K562 (cell line): ENCODE results near the gene MYO15A. TPM values are rescaled to one million over a fixed set of nuclear protein-coding genes. Genes with fewer than 3 reads are reported as not detected.

Experiments used
- ATAC-seq: fragments of 200-7000 bp; cut with Tn5 transposase; 3 replicates; pipeline ENCODE4 v1.9.1; 2020; ENCODE audit warnings: moderate library complexity
- BruUV-seq: library from RNA; stranded (reverse); fragments of 400-500 nt; replicated peaks from 2 replicates; lab custom pipeline; 2021; lab: Mats Ljungman, UMichigan
- CTCF ChIA-PET: fragments of 300-600 bp; formaldehyde crosslinking; extraction: SDS; loops from one replicate; lab custom pipeline; 2021; ENCODE audit warnings: low intra/inter-chr PET ratio; lab: Yijun Ruan, JAX
- POLR2A ChIA-PET: fragments of 300-600, 350-650 bp; sonication (Branson Sonifier 250); formaldehyde crosslinking; extraction: SDS; loops from one replicate; lab custom pipeline; 2021; ENCODE audit warnings: antibody characterized with exemption, inconsistent platforms; lab: Yijun Ruan, JAX
- DNase-seq, 4 experiments: peaks; one replicate each; pipeline versions ENCODE4 v3.0.0 to v3.0.0-alpha.2; 2011 to 2018; ENCODE audit warnings: low spot score in 3 of 4, mixed read lengths in 3 of 4; ENCODE audit errors: extremely low read depth in 1 of 4
- FAIRE-seq: peaks from 2 replicates; lab custom pipeline; 2011; peaks lifted over from hg19 to GRCh38; lab: Jason Lieb, UNC
- H2AFZ ChIP-seq: 2 replicates; pipeline ENCODE4 v1.6.0; 2011; ENCODE audit warnings: low read depth, low read length, control low read depth, inconsistent platforms
- H3K27ac ChIP-seq: fragments of 200-600 bp; 3 replicates; pipeline ENCODE4 v1.8.0; 2011; ENCODE audit warnings: low read depth, mild to moderate bottlenecking, control low read depth, inconsistent platforms, low read length, moderate library complexity, mixed read lengths; ENCODE audit errors: extremely low read depth
- H3K27me3 ChIP-seq, 2 experiments: fragments of 300-600 bp in 1 of 2; 2 replicates in 1 of 2; 3 replicates in 1 of 2; pipeline versions ENCODE4 v1.6.0 to v1.8.0; 2011; ENCODE audit warnings: inconsistent platforms in 2 of 2, low read length in 2 of 2, mild to moderate bottlenecking in 1 of 2, mixed read lengths in 1 of 2, moderate library complexity in 1 of 2; ENCODE audit not compliant: control insufficient read depth in 2 of 2, insufficient read depth in 2 of 2
- H3K36me3 ChIP-seq: fragments of 300-600 bp; 3 replicates; pipeline ENCODE4 v1.8.0; 2011; ENCODE audit warnings: mild to moderate bottlenecking, low read length, inconsistent platforms; ENCODE audit not compliant: control insufficient read depth, insufficient read depth
- H3K4me1 ChIP-seq, 2 experiments: fragments of 200-600 bp in 1 of 2; replicated peaks in 1 of 2; 2 replicates in 1 of 2; 3 replicates in 1 of 2; pipeline versions ENCODE4 v1.5.1 to v1.8.0; 2011; ENCODE audit warnings: inconsistent platforms in 2 of 2, low read length in 2 of 2, mild to moderate bottlenecking in 1 of 2, mixed read lengths in 1 of 2, moderate library complexity in 1 of 2; ENCODE audit not compliant: control insufficient read depth in 2 of 2, insufficient read depth in 2 of 2
- H3K4me2 ChIP-seq: 2 replicates; pipeline ENCODE4 v1.6.1; 2011; ENCODE audit warnings: low read length, control low read depth, inconsistent platforms, mixed read lengths; ENCODE audit not compliant: insufficient read depth
- H3K4me3 ChIP-seq: fragments of 200-600 bp; sonication (generic), shearing (Covaris generic); 2 replicates; pipeline ENCODE4 v1.5.1; 2016; ENCODE audit warnings: control low read depth, inconsistent platforms
- H3K79me2 ChIP-seq: fragments of 200-600 bp; 3 replicates; pipeline ENCODE4 v1.8.0; 2011; ENCODE audit warnings: low read length, inconsistent platforms; ENCODE audit not compliant: control insufficient read depth, insufficient read depth
- H3K9ac ChIP-seq, 2 experiments: 2 replicates each; pipeline versions ENCODE4 v1.6.0 to v1.6.1; 2011; ENCODE audit warnings: low read depth in 2 of 2, low read length in 2 of 2, control low read depth in 1 of 2, inconsistent platforms in 1 of 2, mild to moderate bottlenecking in 1 of 2, mixed read lengths in 1 of 2; ENCODE audit not compliant: insufficient read depth in 1 of 2
- H3K9me1 ChIP-seq: one replicate; pipeline ENCODE4 v1.6.0; 2011; ENCODE audit warnings: inconsistent platforms, mild to moderate bottlenecking, low read length, moderate library complexity; ENCODE audit not compliant: control insufficient read depth, insufficient read depth
- H3K9me3 ChIP-seq: replicated peaks from 2 replicates; pipeline ENCODE4 v1.5.1; 2011; ENCODE audit warnings: low read depth, low read length, inconsistent platforms; ENCODE audit not compliant: control insufficient read depth, insufficient read depth
- H4K20me1 ChIP-seq: replicated peaks from 2 replicates; pipeline ENCODE4 v1.6.1; 2011; ENCODE audit warnings: low read length, inconsistent platforms, mixed read lengths; ENCODE audit not compliant: control insufficient read depth, insufficient read depth
- CEBPZ ChIP-seq: fragments of 150-350 bp; IDR thresholded peaks from 2 replicates; pipeline ENCODE4 v1.6.1; 2014; ENCODE audit warnings: low read depth, mild to moderate bottlenecking, low read length, borderline replicate concordance
- CXXC5 ChIP-seq: fragments of 250-450 bp; sonication (Bioruptor Pico); IDR thresholded peaks from 2 replicates; pipeline ENCODE4 v1.8.0; 2022; ENCODE audit warnings: inconsistent platforms, mild to moderate bottlenecking, moderate library complexity
- DMBX1 ChIP-seq: fragments of 250-450 bp; sonication (Bioruptor Pico); IDR thresholded peaks from 2 replicates; pipeline ENCODE4 v1.8.0; 2022; ENCODE audit warnings: inconsistent platforms, mild to moderate bottlenecking, moderate library complexity, borderline replicate concordance
- DNMT1 ChIP-seq: fragments of 450-650 bp; IDR thresholded peaks from 2 replicates; pipeline ENCODE4 v1.6.1; 2016; ENCODE audit warnings: antibody characterized with exemption, mild to moderate bottlenecking
- ETV5 ChIP-seq: sonication (generic); formaldehyde crosslinking; IDR thresholded peaks from 2 replicates; pipeline ENCODE4 v1.4.0; 2020; ENCODE audit warnings: low read depth, mild to moderate bottlenecking, missing genetic modification reagents
- KLF1 ChIP-seq: fragments of 450-650 bp; IDR thresholded peaks from 2 replicates; pipeline ENCODE4 v1.6.1; 2016; ENCODE audit warnings: missing genetic modification characterization, missing compliant biosample characterization
- MTA2 ChIP-seq: fragments of 450-650 bp; IDR thresholded peaks from 2 replicates; pipeline ENCODE4 v1.6.1; 2016; ENCODE audit warnings: low read depth
- PHTF2 ChIP-seq: fragments of 250-450 bp; sonication (Bioruptor Pico); IDR thresholded peaks from 2 replicates; pipeline ENCODE4 v1.5.0; 2021; ENCODE audit warnings: mild to moderate bottlenecking
- PTRF ChIP-seq: fragments of 450-650 bp; IDR thresholded peaks from 2 replicates; pipeline ENCODE4 v1.6.1; 2016; ENCODE audit warnings: mild to moderate bottlenecking, missing genetic modification characterization, missing compliant biosample characterization
- SRSF9 ChIP-seq: fragments of 200-400 bp; formaldehyde crosslinking; IDR thresholded peaks from 2 replicates; pipeline ENCODE4 v1.6.1; 2017; ENCODE audit warnings: low read depth, low read length, borderline replicate concordance
- ZSCAN32 ChIP-seq: fragments of 450-650 bp; formaldehyde crosslinking; IDR thresholded peaks from 2 replicates; pipeline ENCODE4 v1.4.0; 2020; ENCODE audit warnings: mild to moderate bottlenecking, moderate library complexity
- WGBS: fragments of 100-300 bp; shearing (Covaris generic); methylation state at CpG from one replicate; pipeline ENCODE4 v1.1.6; 2016; ENCODE audit warnings: low coverage, mixed read lengths; ENCODE audit not compliant: insufficient coverage; ENCODE audit errors: missing lambda C conversion rate; 5-methylcytosine and 5-hydroxymethylcytosine counted together
- in situ Hi-C: fragments of 300-500 bp; cut with MboI; formaldehyde crosslinking; loops from 4 replicates; pipeline ENCODE4 v1.15.0; 2018; ENCODE audit warnings: inconsistent platforms, mixed read lengths
- intact Hi-C: fragments of 100-400 bp; cut with micrococcal nuclease; formaldehyde crosslinking; loops from 2 replicates; pipeline ENCODE4 v1.14.2; 2022
- polyA plus RNA-seq, 8 experiments: library from polyadenylated mRNA; depleted of rRNA in 4 of 8; stranded (reverse) in 5 of 8; unstranded in 3 of 8; fragments of >200 nt; fragmentation: Nextera tagmentation in 2 of 8; fragmentation: Illumina TruSeq in 1 of 8; extraction: Ambion mirVana in 2 of 8; extraction: Trizol in 1 of 8; gene quantifications; 2 replicates each; pipeline versions ENCODE4 v1.2.1 to v1.2.3, GENCODE V29; 2011 to 2014; ENCODE audit warnings: inconsistent platforms in 1 of 8, missing spikeins in 1 of 8
- total RNA-seq, 7 experiments: library from RNA; depleted of rRNA in 6 of 7; stranded (reverse); fragments of >200 nt in 6 of 7; fragmentation: Illumina TruSeq in 2 of 7; extraction: Trizol in 2 of 7; gene quantifications; 2 replicates each; pipeline versions ENCODE4 v1.2.1 to v1.2.3, GENCODE V29; 2011 to 2021; ENCODE audit warnings: low replicate concordance in 1 of 7
- TF ChIP-seq, protein P1 (sequence below): fragments of 200-800 bp; sonication (Bioruptor generic); IDR thresholded peaks from 2 replicates; pipeline ENCODE4 v1.6.1; 2016; ENCODE audit warnings: missing genetic modification characterization, missing compliant biosample characterization
- TF ChIP-seq, protein P2 (sequence below): sonication (generic); formaldehyde crosslinking; IDR thresholded peaks from 2 replicates; pipeline ENCODE4 v1.8.0; 2022; ENCODE audit warnings: mild to moderate bottlenecking, missing genetic modification reagents, borderline replicate concordance

The MYO15A gene
- total and polyA plus RNA-seq, 9 of the 15 experiments (the other 6 are each of a cell fraction or from before 2014, with no cell fraction given), result 0.05 to 0.88 (median 0.14) TPM; not detected in 1

DNA sequence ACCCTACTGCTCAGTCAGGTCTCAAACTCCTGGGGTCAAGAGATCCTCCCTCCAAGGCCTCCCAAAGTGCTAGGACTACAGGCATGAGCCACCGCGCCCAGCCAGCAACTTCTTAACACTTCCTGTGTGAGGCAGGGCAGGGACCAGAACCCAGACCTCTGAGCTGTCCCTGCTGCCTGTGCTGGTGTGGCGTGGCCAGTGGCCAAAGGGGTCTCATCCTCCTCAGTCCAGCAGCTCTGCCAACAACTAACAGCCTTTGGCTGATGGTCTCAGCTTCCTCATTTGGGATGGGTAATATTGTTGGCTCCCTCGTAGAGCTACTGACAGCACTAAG, 115.5 kb downstream of the MYO15A start:
- intact Hi-C loops, result no loop called here
- H2AFZ ChIP-seq, result 0 out of 2 replicates have a peak overlapping the region, but pooled peaks have one; percentile 98
- 100% methylated on average over 1 of the region's 4 CpGs for WGBS
- no peak for TF ChIP-seq DNMT1
- TF ChIP-seq DMBX1 (CRISPR knock-in tag), result no peak
- TF ChIP-seq, protein P1, sequence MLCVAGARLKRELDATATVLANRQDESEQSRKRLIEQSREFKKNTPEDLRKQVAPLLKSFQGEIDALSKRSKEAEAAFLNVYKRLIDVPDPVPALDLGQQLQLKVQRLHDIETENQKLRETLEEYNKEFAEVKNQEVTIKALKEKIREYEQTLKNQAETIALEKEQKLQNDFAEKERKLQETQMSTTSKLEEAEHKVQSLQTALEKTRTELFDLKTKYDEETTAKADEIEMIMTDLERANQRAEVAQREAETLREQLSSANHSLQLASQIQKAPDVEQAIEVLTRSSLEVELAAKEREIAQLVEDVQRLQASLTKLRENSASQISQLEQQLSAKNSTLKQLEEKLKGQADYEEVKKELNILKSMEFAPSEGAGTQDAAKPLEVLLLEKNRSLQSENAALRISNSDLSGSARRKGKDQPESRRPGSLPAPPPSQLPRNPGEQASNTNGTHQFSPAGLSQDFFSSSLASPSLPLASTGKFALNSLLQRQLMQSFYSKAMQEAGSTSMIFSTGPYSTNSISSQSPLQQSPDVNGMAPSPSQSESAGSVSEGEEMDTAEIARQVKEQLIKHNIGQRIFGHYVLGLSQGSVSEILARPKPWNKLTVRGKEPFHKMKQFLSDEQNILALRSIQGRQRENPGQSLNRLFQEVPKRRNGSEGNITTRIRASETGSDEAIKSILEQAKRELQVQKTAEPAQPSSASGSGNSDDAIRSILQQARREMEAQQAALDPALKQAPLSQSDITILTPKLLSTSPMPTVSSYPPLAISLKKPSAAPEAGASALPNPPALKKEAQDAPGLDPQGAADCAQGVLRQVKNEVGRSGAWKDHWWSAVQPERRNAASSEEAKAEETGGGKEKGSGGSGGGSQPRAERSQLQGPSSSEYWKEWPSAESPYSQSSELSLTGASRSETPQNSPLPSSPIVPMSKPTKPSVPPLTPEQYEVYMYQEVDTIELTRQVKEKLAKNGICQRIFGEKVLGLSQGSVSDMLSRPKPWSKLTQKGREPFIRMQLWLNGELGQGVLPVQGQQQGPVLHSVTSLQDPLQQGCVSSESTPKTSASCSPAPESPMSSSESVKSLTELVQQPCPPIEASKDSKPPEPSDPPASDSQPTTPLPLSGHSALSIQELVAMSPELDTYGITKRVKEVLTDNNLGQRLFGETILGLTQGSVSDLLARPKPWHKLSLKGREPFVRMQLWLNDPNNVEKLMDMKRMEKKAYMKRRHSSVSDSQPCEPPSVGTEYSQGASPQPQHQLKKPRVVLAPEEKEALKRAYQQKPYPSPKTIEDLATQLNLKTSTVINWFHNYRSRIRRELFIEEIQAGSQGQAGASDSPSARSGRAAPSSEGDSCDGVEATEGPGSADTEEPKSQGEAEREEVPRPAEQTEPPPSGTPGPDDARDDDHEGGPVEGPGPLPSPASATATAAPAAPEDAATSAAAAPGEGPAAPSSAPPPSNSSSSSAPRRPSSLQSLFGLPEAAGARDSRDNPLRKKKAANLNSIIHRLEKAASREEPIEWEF (CRISPR knock-in tag), result no peak
- no peak for TF ChIP-seq SRSF9
- TF ChIP-seq MTA2, result no peak
- no peak for TF ChIP-seq CXXC5 (CRISPR knock-in tag)
- no peak for TF ChIP-seq CEBPZ
- TF ChIP-seq KLF1 (tag), result no peak
- TF ChIP-seq ETV5 (CRISPR knock-in tag), result no peak
- TF ChIP-seq PTRF, result no peak
- no peak for TF ChIP-seq ZSCAN32 (CRISPR knock-in tag)
- no peak for TF ChIP-seq PHTF2 (CRISPR knock-in tag)
- TF ChIP-seq, protein P2, sequence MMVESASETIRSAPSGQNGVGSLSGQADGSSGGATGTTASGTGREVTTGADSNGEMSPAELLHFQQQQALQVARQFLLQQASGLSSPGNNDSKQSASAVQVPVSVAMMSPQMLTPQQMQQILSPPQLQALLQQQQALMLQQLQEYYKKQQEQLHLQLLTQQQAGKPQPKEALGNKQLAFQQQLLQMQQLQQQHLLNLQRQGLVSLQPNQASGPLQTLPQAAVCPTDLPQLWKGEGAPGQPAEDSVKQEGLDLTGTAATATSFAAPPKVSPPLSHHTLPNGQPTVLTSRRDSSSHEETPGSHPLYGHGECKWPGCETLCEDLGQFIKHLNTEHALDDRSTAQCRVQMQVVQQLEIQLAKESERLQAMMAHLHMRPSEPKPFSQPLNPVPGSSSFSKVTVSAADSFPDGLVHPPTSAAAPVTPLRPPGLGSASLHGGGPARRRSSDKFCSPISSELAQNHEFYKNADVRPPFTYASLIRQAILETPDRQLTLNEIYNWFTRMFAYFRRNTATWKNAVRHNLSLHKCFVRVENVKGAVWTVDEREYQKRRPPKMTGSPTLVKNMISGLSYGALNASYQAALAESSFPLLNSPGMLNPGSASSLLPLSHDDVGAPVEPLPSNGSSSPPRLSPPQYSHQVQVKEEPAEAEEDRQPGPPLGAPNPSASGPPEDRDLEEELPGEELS (CRISPR knock-in tag), result no peak

More for the DNA sequence above, 115.5 kb downstream of the MYO15A start:
- peaks cover 3% of the 10 kb centered on the region for H3K9me1 ChIP-seq
- ATAC-seq (no peak), FAIRE-seq (no peak), DNase-seq (no peak)
- H3K4me1 ChIP-seq, result peaks cover 8 to 27% of the 10 kb centered on the region in 2 experiments; a peak in 4 of 5 replicates
- no peaks in the 10 kb centered on the region for H4K20me1 ChIP-seq
- H3K4me2 ChIP-seq, result no peak overlapping the region
- H3K27me3 ChIP-seq, result no peaks in the 10 kb centered on the region
- H3K9ac ChIP-seq, result peak overlapping the region in 1 of 2 experiments; percentile 71; a peak in 1 of 4 replicates
- BruUV-seq, result no TSS peak
- no peaks in the 10 kb centered on the region for H3K36me3 ChIP-seq
- H3K27ac ChIP-seq, result no peak overlapping the region
- ChIA-PET POLR2A (no interaction called here), CTCF (no interaction called here)
- H3K4me3 ChIP-seq, result no peak overlapping the region
- H3K79me2 ChIP-seq, result peaks cover 8% of the 10 kb centered on the region; the same call in 2 of the 3 replicates
- in situ Hi-C loops, result loop anchor here (25.0 kb wide), 1 partner anchor 338 kb away; no protein-coding TSS in a partner anchor
- no peaks in the 10 kb centered on the region for H3K9me3 ChIP-seq
